ENCODE data around the gene NKX6-2.

NKX6-2 gene

GRCh38 chr10:132752378-132752777 lies 33.6 kb downstream of the NKX6-2 start:
- H3K36me3 ChIP-seq, result peaks cover 62% of the 10 kb centered on the region
- no peaks in the 10 kb centered on the region for H3K27me3 ChIP-seq
- peaks cover 19% of the 10 kb centered on the region for H4K20me1 ChIP-seq
- H3K4me1 ChIP-seq, result peaks cover 24% of the 10 kb centered on the region
- H3K9me3 ChIP-seq, result no peaks in the 10 kb centered on the region
- H3K9ac ChIP-seq, result no peak overlapping the region
- H3K27ac ChIP-seq, result no peak overlapping the region
- no peak for TF ChIP-seq Cebpa-rat (IDR thresholded peaks at IDR 0.05)
- H3K4me3 ChIP-seq, result no peak overlapping the region
- no peak overlapping the region for H3K4me2 ChIP-seq

GRCh38 chr10:132750936-132751335 lies 35.0 kb downstream of the NKX6-2 start:
- Histone ChIP-seq H4K20me1 (peaks cover 30% of the 10 kb centered on the region), H3K36me3 (peaks cover 52% of the 10 kb centered on the region), H3K4me3 (no peak overlapping the region), H3K27me3 (no peaks in the 10 kb centered on the region), H3K9ac (no peak overlapping the region), H3K4me2 (no peak overlapping the region), H3K9me3 (no peaks in the 10 kb centered on the region), H3K27ac (no peak overlapping the region), H3K4me1 (peaks cover 32% of the 10 kb centered on the region)
- TF ChIP-seq Cebpa-rat (IDR thresholded peaks at IDR 0.05), result no peak

GRCh38 chr10:132749371-132749795 lies 36.6 kb downstream of the NKX6-2 start:
- TF ChIP-seq Cebpa-rat (IDR thresholded peaks at IDR 0.05), result no peak
- no peaks in the 10 kb centered on the region for H3K27me3 ChIP-seq
- peaks cover 32% of the 10 kb centered on the region for H3K4me1 ChIP-seq
- H3K9ac ChIP-seq, result no peak overlapping the region
- H3K27ac ChIP-seq, result no peak overlapping the region
- H3K4me2 ChIP-seq, result peak overlapping the region; percentile 61
- no peak overlapping the region for H3K4me3 ChIP-seq
- no peaks in the 10 kb centered on the region for H3K9me3 ChIP-seq
- H4K20me1 ChIP-seq, result peaks cover 32% of the 10 kb centered on the region
- peaks cover 39% of the 10 kb centered on the region for H3K36me3 ChIP-seq

GRCh38 chr10:132748545-132749370 lies 37.2 kb downstream of the NKX6-2 start:
- H3K36me3 ChIP-seq, result peaks cover 39% of the 10 kb centered on the region; the same call in 1 of the 2 replicates
- peak overlapping the region; percentile 61 for H3K4me2 ChIP-seq
- no peak overlapping the region for H3K4me3 ChIP-seq
- no peaks in the 10 kb centered on the region for H3K27me3 ChIP-seq
- no peak overlapping the region for H3K27ac ChIP-seq
- H3K9ac ChIP-seq, result no peak overlapping the region
- peaks cover 32% of the 10 kb centered on the region for H4K20me1 ChIP-seq
- no peaks in the 10 kb centered on the region for H3K9me3 ChIP-seq
- TF ChIP-seq Cebpa-rat (IDR thresholded peaks at IDR 0.05), result no peak
- H3K4me1 ChIP-seq, result peaks cover 37% of the 10 kb centered on the region

GRCh38 chr10:132748135-132748534 lies 37.8 kb downstream of the NKX6-2 start:
- Histone ChIP-seq H3K27me3 (no peaks in the 10 kb centered on the region), H3K27ac (no peak overlapping the region), H3K4me2 (peak overlapping the region; percentile 61), H4K20me1 (peaks cover 32% of the 10 kb centered on the region), H3K4me1 (peaks cover 43% of the 10 kb centered on the region), H3K4me3 (no peak overlapping the region), H3K36me3 (peaks cover 39% of the 10 kb centered on the region; the same call in 1 of the 2 replicates), H3K9me3 (no peaks in the 10 kb centered on the region), H3K9ac (no peak overlapping the region)
- no peak for TF ChIP-seq Cebpa-rat (IDR thresholded peaks at IDR 0.05)

GRCh38 chr10:132746801-132747625 lies 38.9 kb downstream of the NKX6-2 start:
- Histone ChIP-seq H3K9ac (no peak overlapping the region), H3K9me3 (no peaks in the 10 kb centered on the region), H3K27ac (no peak overlapping the region), H4K20me1 (peaks cover 32% of the 10 kb centered on the region), H3K4me1 (peaks cover 43% of the 10 kb centered on the region), H3K4me2 (peak overlapping the region; percentile 61), H3K27me3 (no peaks in the 10 kb centered on the region), H3K4me3 (no peak overlapping the region), H3K36me3 (peaks cover 40% of the 10 kb centered on the region; the same call in 1 of the 2 replicates)
- no peak for TF ChIP-seq Cebpa-rat (IDR thresholded peaks at IDR 0.05)

- Histone ChIP-seq H3K4me3 (no peak overlapping the region), H3K4me2 (no peak overlapping the region; the same call in 1 of the 2 replicates), H3K9ac (no peak overlapping the region), H3K27me3 (no peaks in the 10 kb centered on the region), H4K20me1 (peaks cover 32% of the 10 kb centered on the region), H3K27ac (no peak overlapping the region), H3K4me1 (peaks cover 43% of the 10 kb centered on the region), H3K9me3 (no peaks in the 10 kb centered on the region), H3K36me3 (peaks cover 43% of the 10 kb centered on the region; the same call in 1 of the 2 replicates)
- no peak for TF ChIP-seq Cebpa-rat (IDR thresholded peaks at IDR 0.05)
Observed at GRCh38 chr10:132746386-132746785, 39.6 kb downstream of the NKX6-2 start.

- no peak overlapping the region for H3K4me2 ChIP-seq
- H3K27me3 ChIP-seq, result no peaks in the 10 kb centered on the region
- H3K4me1 ChIP-seq, result peaks cover 43% of the 10 kb centered on the region
- H4K20me1 ChIP-seq, result peaks cover 32% of the 10 kb centered on the region
- TF ChIP-seq Cebpa-rat (IDR thresholded peaks at IDR 0.05), result no peak
- no peaks in the 10 kb centered on the region for H3K9me3 ChIP-seq
- H3K4me3 ChIP-seq, result no peak overlapping the region
- no peak overlapping the region for H3K9ac ChIP-seq
- H3K36me3 ChIP-seq, result peaks cover 41% of the 10 kb centered on the region; the same call in 1 of the 2 replicates
- H3K27ac ChIP-seq, result no peak overlapping the region
Observed at GRCh38 chr10:132745971-132746370, 40.0 kb downstream of the NKX6-2 start.

- H4K20me1 ChIP-seq, result peaks cover 32% of the 10 kb centered on the region
- H3K4me2 ChIP-seq, result no peak overlapping the region
- no peak overlapping the region for H3K27ac ChIP-seq
- peaks cover 37% of the 10 kb centered on the region; the same call in 1 of the 2 replicates for H3K36me3 ChIP-seq
- no peaks in the 10 kb centered on the region for H3K27me3 ChIP-seq
- H3K4me1 ChIP-seq, result peaks cover 47% of the 10 kb centered on the region
- no peak overlapping the region for H3K9ac ChIP-seq
- no peak for TF ChIP-seq Cebpa-rat (IDR thresholded peaks at IDR 0.05)
- H3K4me3 ChIP-seq, result no peak overlapping the region
- no peaks in the 10 kb centered on the region for H3K9me3 ChIP-seq
Observed at GRCh38 chr10:132745511-132745910, 40.4 kb downstream of the NKX6-2 start.

- H3K27ac ChIP-seq, result no peak overlapping the region
- peaks cover 54% of the 10 kb centered on the region for H3K4me1 ChIP-seq
- no peaks in the 10 kb centered on the region for H3K27me3 ChIP-seq
- no peak for TF ChIP-seq Cebpa-rat (IDR thresholded peaks at IDR 0.05)
- no peak overlapping the region for H3K4me3 ChIP-seq
- no peaks in the 10 kb centered on the region for H3K9me3 ChIP-seq
- H3K4me2 ChIP-seq, result no peak overlapping the region
- H4K20me1 ChIP-seq, result peaks cover 32% of the 10 kb centered on the region
- H3K9ac ChIP-seq, result no peak overlapping the region
- H3K36me3 ChIP-seq, result peaks cover 31% of the 10 kb centered on the region; the same call in 1 of the 2 replicates
Observed at GRCh38 chr10:132744839-132745238, 41.1 kb downstream of the NKX6-2 start.
